GM20000 (cell line): ENCODE data around the gene MYRFL.
"Not testable (repeated sequence)": the region's sequence is repeated elsewhere in the genome, so short reads cannot be mapped to it uniquely, and the experiment has no call there.

Source experiments
- DNase-seq: peaks from one replicate; pipeline ENCODE4 v3.0.0; 2012; ENCODE audit warnings: low spot score
- TF ChIP-seq, protein P1 (sequence below): IDR thresholded peaks from 2 replicates; pipeline ENCODE4 v1.5.1; 2012; ENCODE audit warnings: mild to moderate bottlenecking, control low read depth; ENCODE audit errors: extremely low read depth, missing control alignments

The MYRFL gene

GRCh38 chr12:69985656-69986055, 160.6 kb downstream of the MYRFL start:
- TF ChIP-seq, protein P1, sequence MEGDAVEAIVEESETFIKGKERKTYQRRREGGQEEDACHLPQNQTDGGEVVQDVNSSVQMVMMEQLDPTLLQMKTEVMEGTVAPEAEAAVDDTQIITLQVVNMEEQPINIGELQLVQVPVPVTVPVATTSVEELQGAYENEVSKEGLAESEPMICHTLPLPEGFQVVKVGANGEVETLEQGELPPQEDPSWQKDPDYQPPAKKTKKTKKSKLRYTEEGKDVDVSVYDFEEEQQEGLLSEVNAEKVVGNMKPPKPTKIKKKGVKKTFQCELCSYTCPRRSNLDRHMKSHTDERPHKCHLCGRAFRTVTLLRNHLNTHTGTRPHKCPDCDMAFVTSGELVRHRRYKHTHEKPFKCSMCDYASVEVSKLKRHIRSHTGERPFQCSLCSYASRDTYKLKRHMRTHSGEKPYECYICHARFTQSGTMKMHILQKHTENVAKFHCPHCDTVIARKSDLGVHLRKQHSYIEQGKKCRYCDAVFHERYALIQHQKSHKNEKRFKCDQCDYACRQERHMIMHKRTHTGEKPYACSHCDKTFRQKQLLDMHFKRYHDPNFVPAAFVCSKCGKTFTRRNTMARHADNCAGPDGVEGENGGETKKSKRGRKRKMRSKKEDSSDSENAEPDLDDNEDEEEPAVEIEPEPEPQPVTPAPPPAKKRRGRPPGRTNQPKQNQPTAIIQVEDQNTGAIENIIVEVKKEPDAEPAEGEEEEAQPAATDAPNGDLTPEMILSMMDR = peak; percentile 37
- DNase-seq = peak; percentile 17

DNA sequence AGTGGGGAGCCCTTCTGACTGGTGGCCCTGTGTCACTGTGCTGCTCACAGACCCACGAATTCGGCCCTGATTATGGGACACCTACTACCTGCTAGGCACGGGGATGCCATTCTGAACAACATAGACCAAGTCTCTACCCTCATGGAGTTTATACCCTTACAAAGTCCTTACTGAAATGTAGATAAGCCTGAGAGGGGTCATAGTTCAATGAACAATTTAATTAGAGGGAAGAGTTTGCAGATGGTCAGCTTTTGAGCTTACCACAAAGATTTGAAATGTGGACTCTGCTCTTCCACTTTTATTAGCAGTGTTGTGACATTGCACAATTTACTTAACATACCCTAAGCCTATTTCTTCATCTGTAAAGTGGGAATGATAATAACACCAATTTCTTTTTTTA, 161.1 kb downstream of the MYRFL start:
- no peak for DNase-seq
- TF ChIP-seq, protein P1 = no peak

DNA sequence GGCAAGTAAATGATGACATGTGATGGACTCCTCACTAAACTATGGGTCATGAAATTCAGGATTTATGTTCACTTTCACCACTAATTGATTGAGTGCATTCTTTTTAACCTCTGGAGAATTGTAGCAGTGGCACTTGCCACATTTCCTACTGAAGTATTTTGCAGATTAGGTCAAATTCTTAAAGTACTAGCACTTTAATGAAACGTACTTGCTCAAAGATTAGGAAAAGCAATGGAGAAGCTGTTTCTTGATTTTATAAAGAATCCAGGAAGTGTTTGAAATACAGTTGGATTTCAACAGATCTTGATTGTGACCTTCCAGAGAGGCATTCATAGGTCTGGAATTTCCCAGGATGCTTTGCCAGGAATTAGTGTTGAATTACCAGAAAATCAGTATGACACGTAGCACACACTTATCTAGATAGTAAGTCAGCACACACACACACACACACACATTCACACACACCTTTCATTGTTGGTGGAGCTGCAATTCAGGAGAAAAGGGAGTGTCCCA, 162.6 kb downstream of the MYRFL start:
- TF ChIP-seq, protein P1 = no peak
- DNase-seq = no peak

GRCh38 chr12:69988481-69989321, 163.7 kb downstream of the MYRFL start:
- no peak for DNase-seq
- TF ChIP-seq, protein P1 = no peak

- no peak for DNase-seq
Measured at GRCh38 chr12:69991690-69992288, 166.8 kb downstream of the MYRFL start.

DNA sequence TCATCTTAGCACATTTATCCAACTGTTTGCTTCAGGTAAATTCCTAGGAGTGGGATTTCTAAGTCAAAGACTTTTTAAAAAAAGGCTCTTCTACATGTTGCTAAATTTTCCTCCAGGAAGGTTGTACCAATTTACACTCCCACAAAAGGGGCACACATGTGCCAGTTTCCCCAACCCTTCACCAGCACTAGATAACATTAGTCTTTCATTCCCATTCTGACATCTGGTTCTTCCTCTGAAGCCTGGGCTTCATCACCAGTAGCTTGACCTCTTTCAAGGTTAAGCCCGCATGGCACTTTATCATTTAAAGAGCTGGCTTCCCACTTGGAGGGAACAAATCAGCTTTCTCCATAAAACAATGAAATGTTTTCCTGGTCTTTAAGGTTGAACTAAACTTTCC, 168.4 kb downstream of the MYRFL start:
- DNase-seq = no peak
- TF ChIP-seq, protein P1 = no peak

More at GRCh38 chr12:69991690-69992288, 166.8 kb downstream of the MYRFL start:
- TF ChIP-seq, protein P1 = no peak

- not testable (repeated sequence) for DNase-seq
Measured at GRCh38 chr12:69994086-69994485, 169.1 kb downstream of the MYRFL start.

DNA sequence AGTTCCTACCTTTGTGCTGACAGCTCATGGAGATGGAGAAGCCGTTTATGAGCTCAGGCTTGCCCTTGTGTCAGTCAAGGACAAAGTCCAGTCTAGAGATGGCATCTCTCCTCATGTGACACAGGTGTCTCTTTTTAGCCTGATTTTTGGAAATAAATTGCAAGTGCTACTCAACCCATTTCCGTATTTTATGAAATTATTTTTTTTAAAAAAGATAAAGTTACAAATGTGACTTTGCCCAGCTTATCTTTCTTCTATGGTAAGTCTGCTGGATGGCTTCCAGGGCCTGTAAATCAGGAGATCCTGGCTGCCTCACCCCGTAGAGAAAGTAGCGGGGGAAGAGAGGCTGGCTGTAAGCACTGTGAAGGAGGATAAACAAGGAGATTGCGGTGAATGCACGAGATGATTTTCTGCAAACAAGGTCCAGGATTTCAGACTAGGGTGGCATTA, 169.7 kb downstream of the MYRFL start:
- TF ChIP-seq, protein P1 = no peak

More for the DNA sequence above, 169.7 kb downstream of the MYRFL start:
- no peak for DNase-seq
